HEK293T (cell line): ENCODE data around the gene CDH13.

Source experiments
- BHLHE40 ChIP-seq: fragments of 450-650 bp; IDR thresholded peaks from 2 replicates; pipeline ENCODE4 v1.6.1; 2016; ENCODE audit warnings: mild to moderate bottlenecking, moderate library complexity, borderline replicate concordance
- CTBP1 ChIP-seq: fragments of 450-650 bp; IDR thresholded peaks from 2 replicates; pipeline ENCODE4 v1.6.1; 2016; ENCODE audit warnings: borderline replicate concordance
- FOXA1 ChIP-seq: fragments of 450-650 bp; IDR thresholded peaks from 2 replicates; pipeline ENCODE4 v1.6.1; 2016; ENCODE audit warnings: mild to moderate bottlenecking
- FOXM1 ChIP-seq: fragments of 450-650 bp; IDR thresholded peaks from 2 replicates; pipeline ENCODE4 v1.6.1; 2017; ENCODE audit warnings: mild to moderate bottlenecking, borderline replicate concordance
- HDGF ChIP-seq: fragments of 450-650 bp; IDR thresholded peaks from 2 replicates; pipeline ENCODE4 v1.6.1; 2017; ENCODE audit warnings: antibody characterized with exemption, borderline replicate concordance
- NFRKB ChIP-seq: fragments of 450-650 bp; IDR thresholded peaks from 2 replicates; pipeline ENCODE4 v1.6.1; 2016; ENCODE audit warnings: mild to moderate bottlenecking, moderate library complexity
- SP1 ChIP-seq: fragments of 450-650 bp; IDR thresholded peaks from 2 replicates; pipeline ENCODE4 v1.6.1; 2017

DNA sequence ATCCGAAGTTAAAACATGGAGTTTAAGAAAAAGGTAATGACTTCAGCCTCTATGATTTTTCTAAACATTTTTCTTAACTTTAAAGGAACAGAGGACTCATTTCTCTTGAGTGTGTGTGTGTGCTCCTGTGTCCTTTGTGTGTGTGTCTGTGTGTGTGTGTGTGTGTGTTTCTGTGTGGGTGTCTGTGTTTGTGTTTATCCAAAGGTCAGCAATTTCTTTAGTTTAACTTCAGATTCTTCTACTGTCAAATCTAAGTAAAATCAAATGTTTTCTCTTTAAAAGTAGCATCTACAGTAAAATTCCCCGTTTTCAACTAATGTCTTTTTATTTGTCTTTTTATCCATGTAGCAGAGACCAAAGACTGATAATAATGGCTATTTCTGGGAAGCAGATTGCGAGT, 1212.8 kb downstream of the CDH13 start:
- TF ChIP-seq CTBP1 (no peak), HDGF (no peak), BHLHE40 (no peak), FOXM1 (no peak), SP1 (no peak), NFRKB (no peak), FOXA1 (no peak)
